Stimulated activated CD8-positive, alpha-beta memory T cell treated with anti-CD3 and anti-CD28 coated beads, Interleukin-15, amount 100 ng/mL, for 4 hours (primary cell): ENCODE measurements around the gene PIGM.

Source experiments
- DNase-seq, 2 donors: peaks; one replicate each; pipeline ENCODE4 v3.0.0-alpha.2; 2020; ENCODE audit warnings: low read depth in 2 of 2

PIGM gene

GRCh38 chr1:160031365-160032164 lies at the start of gene PIGM:
Gene PIGM, minus strand, starts transcription at chr1:160031990. Its CDS starts 251 bp downstream, at chr1:160031739.
- DNase-seq = peak; percentile 82 to 85

- no peak for DNase-seq
Measured at GRCh38 chr1:160081261-160081936, 49.6 kb upstream of the PIGM start, which contains the start of gene KCNJ9. Gene KCNJ9, plus strand, starts transcription at chr1:160081538. Its CDS starts 2,493 bp downstream, at chr1:160084031.

- DNase-seq = no peak
Measured at GRCh38 chr1:160080381-160081100, 48.8 kb upstream of the PIGM start.

GRCh38 chr1:160079448-160079847 lies 47.7 kb upstream of the PIGM start:
- no peak for DNase-seq

GRCh38 chr1:160078512-160079195 lies 46.9 kb upstream of the PIGM start:
- DNase-seq = no peak

GRCh38 chr1:160077486-160077885 lies 45.7 kb upstream of the PIGM start:
- DNase-seq = no peak

- no peak for DNase-seq
Measured at GRCh38 chr1:160076295-160076694, 44.5 kb upstream of the PIGM start.

- DNase-seq = no peak
Measured at GRCh38 chr1:160075836-160076235, 44.0 kb upstream of the PIGM start.

- DNase-seq = no peak
Measured at GRCh38 chr1:160074865-160075264, 43.1 kb upstream of the PIGM start.

GRCh38 chr1:160071289-160071688 lies 39.5 kb upstream of the PIGM start:
- DNase-seq = no peak

GRCh38 chr1:160070243-160071163 lies 38.7 kb upstream of the PIGM start:
- peak; percentile 62 to 63 for DNase-seq

- no peak for DNase-seq
Measured at GRCh38 chr1:160069460-160070231, 37.9 kb upstream of the PIGM start, which contains the start of gene KCNJ10. Gene KCNJ10, minus strand, starts transcription at chr1:160070160. Its CDS starts 27,628 bp downstream, at chr1:160042532.

- no peak for DNase-seq
Measured at GRCh38 chr1:160068225-160068624, 36.4 kb upstream of the PIGM start.

GRCh38 chr1:160066829-160067745 lies 35.3 kb upstream of the PIGM start:
- DNase-seq = no peak

- no peak for DNase-seq
Measured at GRCh38 chr1:160064746-160065145, 33.0 kb upstream of the PIGM start.

- DNase-seq = no peak
Measured at GRCh38 chr1:160064164-160064563, 32.4 kb upstream of the PIGM start.

GRCh38 chr1:160063176-160063575 lies 31.4 kb upstream of the PIGM start:
- no peak for DNase-seq

- DNase-seq = no peak
Measured at GRCh38 chr1:160062230-160062532, 30.4 kb upstream of the PIGM start.
